ENCODE results near the gene ZNF609.
"Not testable (repeated sequence)": the region's sequence is repeated elsewhere in the genome, so short reads cannot be mapped to it uniquely, and the experiment has no call there.

The ZNF609 gene

DNA sequence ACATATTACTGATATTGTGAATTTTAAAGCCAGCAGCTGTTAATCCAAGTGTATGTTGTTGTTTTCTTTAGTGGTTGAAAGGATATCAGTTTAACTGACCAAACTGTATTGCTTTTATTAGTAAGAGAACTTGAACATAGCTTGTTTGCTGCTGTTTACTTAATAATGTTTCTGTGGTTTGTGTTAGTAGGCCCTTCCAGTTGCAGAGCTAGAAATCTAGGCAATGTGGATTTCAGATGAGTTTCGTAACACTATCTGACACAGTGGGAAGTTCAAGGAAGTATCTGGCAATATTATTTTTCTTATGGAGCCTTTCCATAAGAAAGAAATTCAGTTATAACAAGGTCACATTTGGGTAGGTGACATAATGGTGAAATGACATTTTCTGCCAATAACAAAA, 18.5 kb downstream of the ZNF609 start:
- no peaks in the 10 kb centered on the region for H3K9me3 ChIP-seq (ENCODE audit: control insufficient read depth, insufficient read depth, low read depth, low read length)
- no peak overlapping the region for H3K4me3 ChIP-seq (ENCODE audit: low read depth, low read length)
- H3K36me3 ChIP-seq (ENCODE audit: control insufficient read depth, insufficient read depth, low read length), result peaks cover 3% of the 10 kb centered on the region; the same call in 1 of the 2 replicates
- H3K27ac ChIP-seq (ENCODE audit: low read depth, low read length), result no peak overlapping the region
- H3K9ac ChIP-seq (ENCODE audit: low read length), result no peak overlapping the region
- peaks cover 7% of the 10 kb centered on the region; the same call in 1 of the 2 replicates for H3K4me1 ChIP-seq (ENCODE audit: control insufficient read depth, insufficient read depth, low read length)
- H3K27me3 ChIP-seq (ENCODE audit: control insufficient read depth, insufficient read depth, low read length), result no peaks in the 10 kb centered on the region

DNA sequence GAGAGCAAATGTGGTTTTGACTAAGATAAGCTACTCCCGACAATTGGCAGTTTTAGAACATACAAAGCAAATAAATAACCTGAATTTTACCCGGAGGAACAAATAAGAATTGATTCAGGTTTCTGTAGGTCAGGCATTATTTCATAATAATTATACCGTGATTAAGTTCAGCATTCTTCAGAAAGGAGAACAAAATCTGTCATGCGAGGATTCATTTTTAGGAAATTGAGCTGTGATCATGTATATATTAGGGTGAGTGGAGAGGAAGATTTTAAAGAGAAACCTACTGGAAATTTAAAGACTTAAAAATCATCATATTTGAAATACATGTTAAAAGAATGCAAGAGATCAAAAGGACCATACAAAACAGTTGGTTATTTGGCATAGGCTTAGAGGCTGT, 20.5 kb downstream of the ZNF609 start:
- Histone ChIP-seq H3K4me3 (ENCODE audit: low read depth, low read length) (no peak overlapping the region), H3K4me1 (ENCODE audit: control insufficient read depth, insufficient read depth, low read length) (peaks cover 7% of the 10 kb centered on the region; the same call in 1 of the 2 replicates), H3K9me3 (ENCODE audit: control insufficient read depth, insufficient read depth, low read depth, low read length) (no peaks in the 10 kb centered on the region), H3K27ac (ENCODE audit: low read depth, low read length) (no peak overlapping the region), H3K36me3 (ENCODE audit: control insufficient read depth, insufficient read depth, low read length) (peaks cover 3% of the 10 kb centered on the region; the same call in 1 of the 2 replicates), H3K9ac (ENCODE audit: low read length) (no peak overlapping the region), H3K27me3 (ENCODE audit: control insufficient read depth, insufficient read depth, low read length) (no peaks in the 10 kb centered on the region)

DNA sequence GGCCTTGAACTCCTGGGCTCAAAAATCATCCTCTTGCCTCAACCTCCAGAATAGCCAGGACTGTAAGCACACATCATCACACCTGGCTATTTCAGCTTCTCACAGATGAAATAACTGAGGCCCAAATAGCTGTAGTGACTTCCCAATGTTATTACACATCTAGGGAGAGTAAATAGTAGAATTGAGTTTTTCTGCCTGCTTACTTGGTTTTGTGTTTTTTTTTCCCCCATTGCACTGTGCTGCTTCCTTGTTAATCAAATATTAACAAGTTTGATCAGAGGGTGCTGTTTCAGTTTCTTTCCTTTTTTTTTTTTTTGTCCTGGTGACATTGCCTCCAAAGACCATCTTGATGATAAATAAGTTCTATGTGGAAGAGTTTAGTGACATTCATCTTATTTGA, 23.4 kb downstream of the ZNF609 start:
- Histone ChIP-seq H3K4me3 (ENCODE audit: low read depth, low read length) (no peak overlapping the region), H3K9me3 (ENCODE audit: control insufficient read depth, insufficient read depth, low read depth, low read length) (no peaks in the 10 kb centered on the region), H3K27me3 (ENCODE audit: control insufficient read depth, insufficient read depth, low read length) (no peaks in the 10 kb centered on the region), H3K4me1 (ENCODE audit: control insufficient read depth, insufficient read depth, low read length) (no peaks in the 10 kb centered on the region), H3K9ac (ENCODE audit: low read length) (no peak overlapping the region), H3K36me3 (ENCODE audit: control insufficient read depth, insufficient read depth, low read length) (no peaks in the 10 kb centered on the region; the same call in 1 of the 2 replicates), H3K27ac (ENCODE audit: low read depth, low read length) (no peak overlapping the region)

DNA sequence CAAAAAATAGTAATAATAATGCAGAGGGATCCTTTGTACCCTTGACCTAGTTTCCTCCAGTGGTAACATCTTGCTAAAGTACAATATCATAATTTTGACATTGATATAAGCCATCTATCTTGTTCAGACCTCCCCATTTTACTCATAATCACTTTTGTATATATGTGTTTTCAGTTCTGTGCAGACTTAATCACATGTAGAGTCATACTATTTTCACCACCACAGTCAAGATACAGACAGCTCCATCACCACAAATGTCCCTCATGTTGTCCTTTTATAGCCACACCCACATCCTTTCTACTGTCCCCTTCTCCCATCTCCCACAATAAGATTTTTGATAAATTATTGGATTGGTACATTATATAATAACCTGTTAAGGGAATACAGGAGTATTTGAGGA, 25.4 kb downstream of the ZNF609 start:
- peaks cover 3% of the 10 kb centered on the region; the same call in 1 of the 2 replicates for H3K36me3 ChIP-seq (ENCODE audit: control insufficient read depth, insufficient read depth, low read length)
- no peaks in the 10 kb centered on the region for H3K27me3 ChIP-seq (ENCODE audit: control insufficient read depth, insufficient read depth, low read length)
- peaks cover 4% of the 10 kb centered on the region; the same call in 1 of the 2 replicates for H3K4me1 ChIP-seq (ENCODE audit: control insufficient read depth, insufficient read depth, low read length)
- H3K9me3 ChIP-seq (ENCODE audit: control insufficient read depth, insufficient read depth, low read depth, low read length), result no peaks in the 10 kb centered on the region
- no peak overlapping the region for H3K9ac ChIP-seq (ENCODE audit: low read length)
- no peak overlapping the region for H3K4me3 ChIP-seq (ENCODE audit: low read depth, low read length)
- H3K27ac ChIP-seq (ENCODE audit: low read depth, low read length), result no peak overlapping the region

DNA sequence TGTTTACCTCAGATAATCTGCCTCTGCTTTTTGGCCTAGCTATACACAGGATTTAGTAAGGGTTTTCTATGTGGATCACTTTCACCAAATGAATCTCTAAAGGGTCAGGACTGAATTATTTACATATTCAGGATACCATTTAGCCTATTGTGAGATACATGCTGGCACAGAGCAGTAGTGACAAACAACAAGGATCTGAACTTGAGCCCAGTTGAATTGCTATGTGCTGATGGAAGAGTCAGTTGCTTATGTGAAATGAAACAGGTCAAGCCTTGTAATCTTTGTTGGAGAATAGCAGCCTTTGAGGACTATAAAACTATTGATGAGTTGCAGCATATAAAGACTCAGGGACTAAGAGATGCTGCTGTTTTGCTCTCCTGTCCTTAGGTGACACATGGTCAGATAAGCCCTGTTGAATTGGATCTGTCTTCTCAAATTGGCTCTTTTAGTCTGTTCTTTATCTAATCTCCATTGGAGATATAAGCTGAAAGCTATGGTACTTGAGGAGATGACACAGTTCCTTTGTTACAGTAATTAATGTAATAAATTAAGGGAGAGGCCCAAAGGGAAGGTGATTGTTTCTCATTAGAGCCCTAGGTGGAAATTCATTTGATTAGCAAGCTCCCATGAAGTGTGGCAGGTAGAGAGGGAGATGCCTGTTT, 30.4 kb downstream of the ZNF609 start:
- H3K4me3 ChIP-seq (ENCODE audit: low read depth, low read length), result no peak overlapping the region
- no peaks in the 10 kb centered on the region for H3K27me3 ChIP-seq (ENCODE audit: control insufficient read depth, insufficient read depth, low read length)
- H3K9me3 ChIP-seq (ENCODE audit: control insufficient read depth, insufficient read depth, low read depth, low read length), result no peaks in the 10 kb centered on the region
- no peak overlapping the region for H3K27ac ChIP-seq (ENCODE audit: low read depth, low read length)
- H3K36me3 ChIP-seq (ENCODE audit: control insufficient read depth, insufficient read depth, low read length), result peaks cover 3% of the 10 kb centered on the region; the same call in 1 of the 2 replicates
- H3K4me1 ChIP-seq (ENCODE audit: control insufficient read depth, insufficient read depth, low read length), result peaks cover 6% of the 10 kb centered on the region; the same call in 1 of the 2 replicates
- H3K9ac ChIP-seq (ENCODE audit: low read length), result no peak overlapping the region

DNA sequence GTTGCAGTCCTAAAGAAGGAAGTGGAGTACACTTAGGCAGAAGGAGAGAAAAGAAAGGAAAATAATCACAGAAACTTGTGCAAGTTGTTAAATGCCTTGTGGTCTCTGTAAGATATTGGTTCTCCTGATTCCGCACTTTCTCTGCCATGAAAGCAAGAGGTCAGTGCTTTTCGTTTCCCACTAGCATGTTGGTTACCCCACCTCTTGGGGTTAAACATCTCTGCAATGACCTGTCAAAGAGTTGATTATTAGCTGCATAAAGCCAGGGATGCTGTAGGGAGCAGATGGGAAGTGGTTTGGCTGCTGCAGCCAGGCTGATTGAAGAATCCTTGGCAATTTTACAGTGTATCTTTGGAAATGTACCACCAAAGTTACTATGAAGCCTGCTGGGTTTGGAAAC, 33.3 kb downstream of the ZNF609 start:
- Histone ChIP-seq H3K4me3 (ENCODE audit: low read depth, low read length) (no peak overlapping the region), H3K4me1 (ENCODE audit: control insufficient read depth, insufficient read depth, low read length) (peaks cover 6% of the 10 kb centered on the region; the same call in 1 of the 2 replicates), H3K27ac (ENCODE audit: low read depth, low read length) (no peak overlapping the region), H3K36me3 (ENCODE audit: control insufficient read depth, insufficient read depth, low read length) (peaks cover 3% of the 10 kb centered on the region; the same call in 1 of the 2 replicates), H3K9ac (ENCODE audit: low read length) (no peak overlapping the region), H3K27me3 (ENCODE audit: control insufficient read depth, insufficient read depth, low read length) (no peaks in the 10 kb centered on the region), H3K9me3 (ENCODE audit: control insufficient read depth, insufficient read depth, low read depth, low read length) (no peaks in the 10 kb centered on the region)

DNA sequence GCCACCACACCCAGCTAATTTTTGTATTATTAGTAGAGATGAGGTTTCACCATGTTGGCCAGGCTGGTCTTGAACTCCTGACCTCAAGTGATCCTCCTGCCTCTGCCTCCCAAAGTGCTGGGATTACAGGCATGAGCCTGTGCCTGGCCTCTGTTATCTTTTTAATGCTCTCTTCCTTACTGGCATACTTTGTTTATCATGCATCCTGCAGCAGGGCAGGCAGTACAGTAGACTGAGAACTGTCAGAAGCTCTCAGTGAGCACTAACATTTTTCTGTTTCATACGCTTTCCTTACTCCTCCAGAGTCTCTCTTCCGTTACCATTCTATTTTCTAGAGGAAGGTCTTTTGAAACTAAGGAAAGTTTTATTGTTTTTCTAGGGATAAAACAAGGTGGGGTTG, 35.6 kb downstream of the ZNF609 start:
- peaks cover 20% of the 10 kb centered on the region for H3K36me3 ChIP-seq (ENCODE audit: control insufficient read depth, insufficient read depth, low read length)
- H3K9me3 ChIP-seq (ENCODE audit: control insufficient read depth, insufficient read depth, low read depth, low read length); H3K9ac ChIP-seq (ENCODE audit: low read length); H3K27ac ChIP-seq (ENCODE audit: low read depth, low read length); H3K4me3 ChIP-seq (ENCODE audit: low read depth, low read length); H3K4me1 ChIP-seq (ENCODE audit: control insufficient read depth, insufficient read depth, low read length); H3K27me3 ChIP-seq (ENCODE audit: control insufficient read depth, insufficient read depth, low read length): not testable (repeated sequence)

DNA sequence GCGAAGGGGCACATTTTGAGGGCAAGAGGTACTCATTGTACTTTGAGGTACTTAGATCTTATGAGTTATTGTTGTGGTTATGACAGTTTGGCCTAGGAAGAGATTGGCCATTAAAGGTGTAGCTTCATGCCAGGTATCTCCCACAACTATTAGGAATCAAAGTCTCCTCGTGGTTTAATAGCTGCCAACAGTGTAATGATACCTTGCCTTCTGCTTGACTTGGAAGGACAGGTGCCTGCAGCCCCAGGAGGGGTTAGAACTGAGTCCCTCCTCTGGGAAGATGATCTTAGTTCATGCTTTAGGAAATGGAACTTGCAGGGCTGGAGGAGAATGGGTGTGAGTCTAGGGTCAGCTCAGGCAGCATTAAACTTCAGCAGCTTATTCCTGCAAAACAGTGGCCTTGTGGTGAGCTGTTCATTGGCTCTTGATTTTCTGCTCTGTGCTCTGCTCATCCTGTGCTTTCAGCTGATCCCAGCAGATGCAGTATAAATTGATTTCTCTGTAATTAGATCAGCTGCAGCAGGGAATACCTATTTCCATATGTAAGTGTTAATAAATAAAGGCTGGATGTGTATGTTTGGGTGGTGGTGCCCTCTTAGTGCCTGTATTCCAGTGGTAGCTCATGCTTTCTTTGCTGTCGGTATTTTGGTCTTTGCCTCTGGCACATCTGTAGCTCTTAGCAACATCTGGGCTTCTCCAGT, 40.5 kb downstream of the ZNF609 start:
- Histone ChIP-seq H3K36me3 (ENCODE audit: control insufficient read depth, insufficient read depth, low read length) (peaks cover 39% of the 10 kb centered on the region), H3K4me3 (ENCODE audit: low read depth, low read length) (no peak overlapping the region), H3K9me3 (ENCODE audit: control insufficient read depth, insufficient read depth, low read depth, low read length) (no peaks in the 10 kb centered on the region), H3K9ac (ENCODE audit: low read length) (no peak overlapping the region), H3K27me3 (ENCODE audit: control insufficient read depth, insufficient read depth, low read length) (no peaks in the 10 kb centered on the region), H3K27ac (ENCODE audit: low read depth, low read length) (no peak overlapping the region), H3K4me1 (ENCODE audit: control insufficient read depth, insufficient read depth, low read length) (peaks cover 27% of the 10 kb centered on the region)

DNA sequence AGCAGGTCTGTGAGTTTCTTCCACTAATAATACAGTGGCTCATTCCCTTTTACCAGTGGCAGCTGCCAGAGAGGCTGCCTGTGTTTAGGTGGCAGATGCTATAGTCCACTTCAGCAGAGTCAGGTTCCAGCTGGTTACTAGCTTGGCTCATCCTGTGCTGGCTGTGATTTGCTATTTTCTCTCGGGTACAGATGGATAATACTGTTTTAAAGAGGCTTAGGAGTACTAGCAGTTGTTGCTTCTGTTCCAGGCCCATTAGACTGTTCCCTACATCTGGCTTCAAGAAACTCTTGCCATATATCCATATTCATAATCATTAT, 41.0 kb downstream of the ZNF609 start:
- Histone ChIP-seq H3K27ac (ENCODE audit: low read depth, low read length) (no peak overlapping the region), H3K9ac (ENCODE audit: low read length) (no peak overlapping the region), H3K4me3 (ENCODE audit: low read depth, low read length) (no peak overlapping the region), H3K4me1 (ENCODE audit: control insufficient read depth, insufficient read depth, low read length) (peaks cover 27% of the 10 kb centered on the region), H3K36me3 (ENCODE audit: control insufficient read depth, insufficient read depth, low read length) (peaks cover 39% of the 10 kb centered on the region), H3K27me3 (ENCODE audit: control insufficient read depth, insufficient read depth, low read length) (no peaks in the 10 kb centered on the region), H3K9me3 (ENCODE audit: control insufficient read depth, insufficient read depth, low read depth, low read length) (no peaks in the 10 kb centered on the region)

DNA sequence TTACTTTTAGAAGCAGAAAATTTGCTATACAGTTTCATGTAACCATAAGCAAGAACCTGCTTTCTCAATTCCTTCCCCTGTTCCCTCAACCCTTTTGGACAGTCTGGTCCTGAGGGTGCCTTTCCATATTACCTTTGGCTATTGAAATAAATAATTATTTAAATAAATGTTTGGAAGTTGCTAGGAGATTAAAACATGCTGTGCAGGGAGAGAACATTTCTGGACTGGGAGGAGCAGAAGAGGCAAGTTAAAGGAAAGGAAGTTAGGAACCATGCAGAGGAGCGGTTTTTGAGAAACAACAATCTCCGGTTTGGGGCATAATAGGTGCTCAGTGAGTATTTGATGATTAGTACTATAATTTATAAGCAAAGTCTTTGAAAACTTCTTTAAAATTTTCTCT, 41.8 kb downstream of the ZNF609 start:
- Histone ChIP-seq H3K36me3 (ENCODE audit: control insufficient read depth, insufficient read depth, low read length) (peaks cover 39% of the 10 kb centered on the region), H3K4me1 (ENCODE audit: control insufficient read depth, insufficient read depth, low read length) (peaks cover 27% of the 10 kb centered on the region), H3K9me3 (ENCODE audit: control insufficient read depth, insufficient read depth, low read depth, low read length) (no peaks in the 10 kb centered on the region), H3K4me3 (ENCODE audit: low read depth, low read length) (no peak overlapping the region), H3K27me3 (ENCODE audit: control insufficient read depth, insufficient read depth, low read length) (no peaks in the 10 kb centered on the region), H3K27ac (ENCODE audit: low read depth, low read length) (no peak overlapping the region), H3K9ac (ENCODE audit: low read length) (no peak overlapping the region)

DNA sequence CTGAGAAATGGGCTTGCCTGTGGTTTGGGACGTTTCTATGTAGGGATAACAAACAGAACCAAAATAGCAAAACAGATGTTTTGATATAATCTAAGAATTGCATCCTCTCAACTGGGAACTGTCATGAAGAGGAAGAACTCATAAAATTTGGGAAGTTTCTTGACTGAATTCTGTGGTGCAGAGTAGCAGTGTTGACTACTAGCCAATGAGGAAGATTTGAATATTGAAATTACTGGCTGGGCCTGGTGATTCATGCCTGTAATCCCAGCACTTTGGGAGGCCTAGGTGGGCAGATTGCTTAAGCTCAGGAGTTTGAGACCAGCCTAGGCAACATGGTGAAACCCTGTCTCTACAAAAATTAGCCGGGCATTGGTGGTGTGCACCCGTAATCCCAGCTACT, 42.2 kb downstream of the ZNF609 start:
- Histone ChIP-seq H3K9me3 (ENCODE audit: control insufficient read depth, insufficient read depth, low read depth, low read length) (no peaks in the 10 kb centered on the region), H3K9ac (ENCODE audit: low read length) (no peak overlapping the region), H3K4me3 (ENCODE audit: low read depth, low read length) (no peak overlapping the region), H3K4me1 (ENCODE audit: control insufficient read depth, insufficient read depth, low read length) (peaks cover 27% of the 10 kb centered on the region), H3K27me3 (ENCODE audit: control insufficient read depth, insufficient read depth, low read length) (no peaks in the 10 kb centered on the region), H3K27ac (ENCODE audit: low read depth, low read length) (no peak overlapping the region), H3K36me3 (ENCODE audit: control insufficient read depth, insufficient read depth, low read length) (peaks cover 39% of the 10 kb centered on the region)

Measured in HUES6 (cell line).